NCI-H1092 (cell line): ENCODE results near the gene FXYD4.
A peak's percentile ranks its signal among the peaks of the same experiment; 100 is the strongest.

Experiments used
- DNase-seq: peaks from one replicate; lab custom pipeline; 2025; lab: John Stamatoyannopoulos, UW

Gene FXYD4

GRCh38 chr10:43344051-43344450 lies 27.4 kb upstream of the FXYD4 start:
- DNase-seq: no peak

- no peak for DNase-seq
These were observed 23.4 kb upstream of the FXYD4 start for GRCh38 chr10:43347997-43348396.

DNA sequence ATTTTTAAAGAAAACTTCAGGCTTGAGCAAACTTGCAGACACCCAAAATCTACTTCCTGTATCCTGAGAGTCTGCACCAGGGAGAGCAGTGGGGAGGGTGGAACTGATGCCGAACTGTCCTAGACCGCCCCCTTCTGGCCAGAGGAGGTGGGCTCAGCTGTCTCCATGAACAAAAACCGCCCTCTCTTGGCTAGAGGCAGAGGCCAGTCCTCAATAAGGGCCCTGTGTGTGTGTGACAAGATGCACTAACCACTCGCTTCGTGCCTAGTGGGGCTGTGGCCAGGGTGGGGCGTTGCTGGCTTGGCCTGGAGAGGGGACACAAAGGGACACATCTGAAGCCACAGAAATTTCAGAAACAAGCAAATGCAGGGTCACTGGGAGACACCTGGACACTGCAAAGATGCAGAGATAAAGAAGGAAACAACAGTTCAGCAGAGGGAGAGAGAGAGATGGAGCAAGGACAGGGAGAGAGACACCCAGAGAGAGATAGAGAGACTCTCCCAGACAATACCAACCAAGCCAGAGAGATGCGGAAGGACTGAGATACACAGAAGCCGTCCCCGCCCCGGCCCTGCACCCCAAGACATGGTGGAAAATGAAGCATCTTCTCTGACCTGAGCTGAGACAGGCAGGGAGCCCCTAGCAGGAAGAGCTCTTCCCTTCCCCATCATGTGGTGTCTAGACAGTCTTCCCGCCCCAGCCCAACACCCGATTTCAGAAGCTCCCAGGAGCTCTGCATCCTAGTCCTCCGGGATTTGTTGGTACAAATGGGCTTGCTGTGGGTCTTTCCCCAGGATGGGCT lies 22.7 kb upstream of the FXYD4 start:
- DNase-seq: peak; percentile 49

GRCh38 chr10:43350156-43350555 lies 21.3 kb upstream of the FXYD4 start:
- DNase-seq: no peak

DNA sequence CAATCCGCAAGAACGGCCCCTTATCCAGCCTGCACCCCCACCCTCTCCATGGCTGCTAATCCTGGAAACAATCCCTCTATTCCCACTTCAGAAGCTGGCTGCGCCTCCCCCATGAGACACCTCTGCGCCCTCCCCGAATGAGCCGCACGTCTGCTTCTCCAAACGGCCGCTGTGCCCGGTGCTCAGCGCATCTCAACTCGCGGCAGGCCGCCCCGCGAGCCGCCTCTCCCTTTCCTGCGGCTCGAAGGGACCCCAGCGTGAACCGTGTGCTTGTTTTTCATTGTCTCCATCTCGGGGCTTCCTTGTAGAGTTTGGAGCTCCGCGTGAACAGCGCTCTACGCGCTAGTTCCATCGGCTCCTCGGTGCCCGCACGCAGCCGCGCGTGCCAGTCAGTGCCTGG lies 20.8 kb upstream of the FXYD4 start:
- DNase-seq: no peak

GRCh38 chr10:43351301-43351700 lies 20.1 kb upstream of the FXYD4 start:
- DNase-seq: no peak

GRCh38 chr10:43352951-43353350 lies 18.5 kb upstream of the FXYD4 start:
- DNase-seq: no peak

GRCh38 chr10:43353495-43354329 lies 17.7 kb upstream of the FXYD4 start:
- no peak for DNase-seq

DNA sequence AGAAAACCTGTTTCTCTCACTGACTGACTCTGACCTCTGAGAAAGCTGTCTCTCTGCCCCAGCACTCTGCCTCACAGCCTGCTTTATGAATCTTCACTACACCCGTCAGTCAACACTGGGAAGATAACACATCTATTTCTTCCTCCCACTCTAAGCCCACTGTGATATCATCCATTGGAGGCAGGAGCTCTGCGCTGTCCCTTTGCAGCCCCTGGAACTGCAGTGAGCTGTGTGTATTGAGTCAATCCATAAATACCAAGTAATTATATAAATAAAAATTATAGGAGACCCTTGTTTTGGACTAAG lies 17.2 kb upstream of the FXYD4 start:
- DNase-seq: no peak

- no peak for DNase-seq
These were observed 16.5 kb upstream of the FXYD4 start for GRCh38 chr10:43354879-43355380.

DNA sequence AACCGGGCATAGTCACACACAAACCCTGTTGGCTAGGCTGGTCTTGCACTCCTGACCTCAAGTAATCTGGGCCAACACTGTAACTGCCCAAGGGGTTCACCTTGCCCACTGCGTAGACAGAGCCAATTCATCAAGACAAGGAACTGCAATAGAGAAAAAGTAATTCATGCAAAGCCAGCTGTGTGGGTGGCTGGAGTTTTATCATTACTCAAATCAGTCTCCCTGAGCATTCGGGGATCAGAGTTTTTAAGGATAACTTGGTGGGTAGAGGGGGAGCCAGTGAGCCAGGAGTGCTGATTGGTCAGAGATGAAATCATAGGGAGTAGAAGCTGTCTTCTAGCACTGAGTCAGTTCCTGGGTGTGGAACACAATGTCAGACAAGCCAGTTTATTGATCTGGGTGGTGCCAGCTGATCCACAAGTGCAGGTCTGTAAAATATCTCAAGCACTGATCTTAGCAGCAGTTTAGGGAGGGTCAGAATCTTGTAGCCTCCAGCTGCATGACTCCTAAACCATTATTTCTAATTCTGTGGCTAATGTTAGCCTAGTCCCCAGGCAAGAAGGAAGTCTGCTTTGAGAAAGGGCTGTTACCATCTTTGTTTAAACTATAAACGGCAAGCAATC lies 15.6 kb upstream of the FXYD4 start:
- no peak for DNase-seq

DNA sequence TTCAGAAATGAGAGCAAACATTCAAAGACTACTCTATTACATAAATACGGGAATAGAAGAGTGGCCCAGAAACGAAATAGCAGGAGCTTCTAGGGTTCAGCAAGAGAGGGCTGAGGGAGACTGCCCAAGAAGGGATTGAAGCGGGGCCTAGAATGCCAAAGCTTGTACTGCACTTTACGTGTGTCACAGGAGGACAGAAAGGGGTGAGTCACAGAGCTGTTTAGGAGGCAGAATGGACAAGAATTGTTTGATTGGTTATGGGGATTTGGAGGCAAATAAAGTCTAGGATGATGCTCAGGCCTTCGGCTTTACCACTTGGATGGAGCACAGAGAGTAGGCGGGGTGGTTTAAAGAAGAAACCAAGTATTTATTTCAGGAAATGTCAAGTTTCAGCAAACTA lies 11.3 kb upstream of the FXYD4 start:
- no peak for DNase-seq

DNA sequence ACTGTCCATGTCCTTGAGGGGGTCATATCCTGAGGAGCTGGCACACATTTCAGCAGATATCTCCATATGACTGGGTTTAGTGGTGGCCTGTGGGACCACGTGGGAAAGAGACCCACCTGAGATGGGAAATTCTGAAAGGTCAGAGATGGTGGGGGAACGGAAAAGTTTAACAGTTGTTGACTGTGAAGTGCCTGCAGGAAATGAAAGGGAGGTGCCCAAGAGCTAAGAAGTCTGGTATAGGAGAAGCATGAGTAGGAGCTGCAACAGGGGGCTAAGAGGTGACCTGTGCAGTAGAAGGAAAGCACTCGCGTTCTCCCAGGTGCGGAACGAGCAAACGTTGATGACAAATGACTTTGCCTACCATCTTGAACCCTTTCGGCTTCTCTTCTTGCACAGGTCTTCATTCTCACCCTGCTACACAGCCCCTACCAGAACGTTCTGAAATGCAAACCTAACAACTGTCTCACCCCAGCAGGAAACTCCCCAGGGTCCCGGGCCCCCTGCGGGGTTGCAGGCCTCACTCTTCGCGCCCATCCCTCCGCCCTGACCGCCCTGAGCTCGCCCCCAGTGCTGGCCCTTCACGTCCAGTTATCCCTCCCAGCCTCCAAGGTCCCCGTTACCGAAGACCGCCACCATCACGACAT lies 9.8 kb upstream of the FXYD4 start:
- DNase-seq: no peak

- peak; percentile 94 for DNase-seq
These were observed 9.1 kb upstream of the FXYD4 start for GRCh38 chr10:43362191-43362839.

GRCh38 chr10:43365001-43365400 lies 6.4 kb upstream of the FXYD4 start:
- DNase-seq: no peak

GRCh38 chr10:43369921-43370320 lies 1.5 kb upstream of the FXYD4 start:
- DNase-seq: no peak

GRCh38 chr10:43370671-43371215 lies 693 bp upstream of the FXYD4 start:
- no peak for DNase-seq

GRCh38 chr10:43372765-43373361 lies 1.4 kb downstream of the FXYD4 start:
- DNase-seq: no peak

DNA sequence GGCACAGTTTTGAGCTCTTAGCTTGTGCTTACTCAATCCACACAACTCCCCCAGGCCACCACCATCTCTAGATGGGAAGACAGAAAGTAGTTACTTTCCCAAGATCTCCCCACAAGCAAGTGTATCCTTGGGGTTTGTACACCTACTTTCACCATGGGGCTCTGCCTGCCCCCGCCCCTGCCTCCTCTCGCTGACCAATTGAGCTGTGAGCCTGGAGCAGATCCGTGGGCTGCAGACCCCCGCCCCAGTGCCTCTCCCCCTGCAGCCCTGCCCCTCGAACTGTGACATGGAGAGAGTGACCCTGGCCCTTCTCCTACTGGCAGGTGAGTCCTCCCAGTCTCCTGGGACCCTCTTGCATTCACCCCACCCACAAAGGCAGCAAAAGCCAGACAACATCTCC lies 2.0 kb downstream of the FXYD4 start:
- no peak for DNase-seq

DNA sequence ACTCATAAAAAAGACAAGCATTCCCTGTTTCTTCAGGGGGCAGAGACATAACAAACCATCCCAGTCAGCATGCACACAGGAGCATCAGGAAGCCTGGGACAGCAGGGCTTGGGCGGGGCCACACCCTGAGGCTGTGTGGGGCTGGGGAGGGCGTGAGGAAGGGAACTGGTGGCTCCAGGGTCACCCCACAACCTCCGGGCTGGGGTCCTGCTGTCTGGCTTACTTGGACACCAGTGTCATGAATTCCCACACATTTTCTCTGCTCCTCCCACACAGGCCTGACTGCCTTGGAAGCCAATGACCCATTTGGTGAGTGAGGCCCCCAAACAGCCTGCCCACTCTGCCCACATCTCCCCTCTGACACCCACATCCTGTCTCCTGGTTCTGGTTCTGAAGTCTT lies 2.8 kb downstream of the FXYD4 start:
- DNase-seq: no peak

- DNase-seq: no peak
These were observed 4.1 kb downstream of the FXYD4 start for GRCh38 chr10:43375401-43376020.
